GM21737 (cell line): ENCODE data around the gene STAM.
A peak's percentile ranks its signal among the peaks of the same experiment; 100 is the strongest.
"Not testable (repeated sequence)": the region's sequence is repeated elsewhere in the genome, so short reads cannot be mapped to it uniquely, and the experiment has no call there.

ENCODE experiments used
- ATAC-seq: cut with Tn5 transposase; IDR thresholded peaks from one replicate; pipeline ENCODE4 v1.9.1; 2021; ENCODE audit warnings: mild to moderate bottlenecking, moderate library complexity; ENCODE audit not compliant: unreplicated experiment

Gene STAM

GRCh38 chr10:17643755-17644484 lies at the start of gene STAM:
Gene STAM (plus strand): TSS chr10:17644151. CDS start chr10:17644340, 189 bp downstream.
- ATAC-seq = peak; percentile 81

GRCh38 chr10:17597386-17597785 lies 46.6 kb upstream of the STAM start:
- no peak for ATAC-seq

GRCh38 chr10:17599089-17599488 lies 44.9 kb upstream of the STAM start:
- ATAC-seq = no peak

GRCh38 chr10:17605936-17606335 lies 38.0 kb upstream of the STAM start:
- no peak for ATAC-seq

GRCh38 chr10:17606547-17607040 lies 37.4 kb upstream of the STAM start:
- ATAC-seq = no peak

GRCh38 chr10:17607060-17607459 lies 36.9 kb upstream of the STAM start:
- no peak for ATAC-seq

- ATAC-seq = peak; percentile 77
Observed at GRCh38 chr10:17607603-17608332, 36.2 kb upstream of the STAM start.

- ATAC-seq = no peak
Observed at GRCh38 chr10:17609523-17610079, 34.4 kb upstream of the STAM start.

- peak; percentile 41 for ATAC-seq
Observed at GRCh38 chr10:17616403-17617030, 27.4 kb upstream of the STAM start.

- ATAC-seq = peak; percentile 59
Observed at GRCh38 chr10:17617031-17617911, 26.7 kb upstream of the STAM start, which contains the start of gene HACD1. Gene HACD1 (minus strand): TSS chr10:17617374. CDS start chr10:17617339, 35 bp downstream.

GRCh38 chr10:17622061-17622460 lies 21.9 kb upstream of the STAM start:
- ATAC-seq = no peak

GRCh38 chr10:17624996-17625395 lies 19.0 kb upstream of the STAM start:
- ATAC-seq = no peak

GRCh38 chr10:17626656-17627055 lies 17.3 kb upstream of the STAM start:
- ATAC-seq = no peak

GRCh38 chr10:17632590-17632989 lies 11.4 kb upstream of the STAM start:
- ATAC-seq = not testable (repeated sequence)

- no peak for ATAC-seq
Observed at GRCh38 chr10:17633353-17633752, 10.6 kb upstream of the STAM start.

GRCh38 chr10:17637869-17638268 lies 6.1 kb upstream of the STAM start:
- no peak for ATAC-seq

- no peak for ATAC-seq
Observed at GRCh38 chr10:17640331-17640816, 3.6 kb upstream of the STAM start.

GRCh38 chr10:17643339-17643754 lies 604 bp upstream of the STAM start:
- ATAC-seq = peak; percentile 22

- peak; percentile 23 for ATAC-seq
Observed at GRCh38 chr10:17644485-17644943, 563 bp downstream of the STAM start.
